ENCODE data around the gene RBBP5.

DNA sequence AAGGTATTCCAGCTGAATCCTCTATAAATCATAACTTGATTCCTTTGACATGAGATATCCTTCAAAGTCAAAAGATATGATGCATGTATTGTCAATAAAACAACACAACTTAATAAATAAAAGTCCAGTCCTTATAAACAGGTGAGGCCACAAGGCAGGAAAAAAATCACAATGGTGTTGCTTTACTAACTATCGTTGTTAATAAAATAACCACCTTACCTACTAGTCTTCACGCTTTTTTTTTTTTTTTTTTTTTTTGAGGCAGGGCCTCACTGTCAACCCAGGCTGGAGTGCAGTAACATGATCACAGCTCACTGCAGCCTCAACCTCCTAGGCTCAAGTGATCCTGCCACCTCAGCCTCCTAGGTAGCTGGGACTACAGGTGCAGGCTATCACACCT lies 37.4 kb downstream of the RBBP5 start, which contains the start of gene TMEM81:
- no peak for TF ChIP-seq POLR2A (IDR thresholded peaks at IDR 0.05)
- TF ChIP-seq, protein P1, sequence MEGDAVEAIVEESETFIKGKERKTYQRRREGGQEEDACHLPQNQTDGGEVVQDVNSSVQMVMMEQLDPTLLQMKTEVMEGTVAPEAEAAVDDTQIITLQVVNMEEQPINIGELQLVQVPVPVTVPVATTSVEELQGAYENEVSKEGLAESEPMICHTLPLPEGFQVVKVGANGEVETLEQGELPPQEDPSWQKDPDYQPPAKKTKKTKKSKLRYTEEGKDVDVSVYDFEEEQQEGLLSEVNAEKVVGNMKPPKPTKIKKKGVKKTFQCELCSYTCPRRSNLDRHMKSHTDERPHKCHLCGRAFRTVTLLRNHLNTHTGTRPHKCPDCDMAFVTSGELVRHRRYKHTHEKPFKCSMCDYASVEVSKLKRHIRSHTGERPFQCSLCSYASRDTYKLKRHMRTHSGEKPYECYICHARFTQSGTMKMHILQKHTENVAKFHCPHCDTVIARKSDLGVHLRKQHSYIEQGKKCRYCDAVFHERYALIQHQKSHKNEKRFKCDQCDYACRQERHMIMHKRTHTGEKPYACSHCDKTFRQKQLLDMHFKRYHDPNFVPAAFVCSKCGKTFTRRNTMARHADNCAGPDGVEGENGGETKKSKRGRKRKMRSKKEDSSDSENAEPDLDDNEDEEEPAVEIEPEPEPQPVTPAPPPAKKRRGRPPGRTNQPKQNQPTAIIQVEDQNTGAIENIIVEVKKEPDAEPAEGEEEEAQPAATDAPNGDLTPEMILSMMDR (IDR thresholded peaks at IDR 0.05): no peak
- TF ChIP-seq EP300 (IDR thresholded peaks at IDR 0.05): no peak
- TF ChIP-seq POLR2AphosphoS5 (IDR thresholded peaks at IDR 0.05): no peak
